GM23338 (cell line): ENCODE results near the gene CHAD. TPM values are rescaled to one million over a fixed set of nuclear protein-coding genes. Genes with fewer than 3 reads are reported as not detected.

Experiments
- ATAC-seq: fragments of 200-7000 bp; cut with Tn5 transposase; 3 replicates; pipeline ENCODE4 v1.9.1; 2020
- DNase-seq: peaks from one replicate; pipeline ENCODE4 v3.0.0-alpha.2; 2015; ENCODE audit warnings: low spot score
- H2AFZ ChIP-seq: fragments of 200-600 bp; sonication (generic); 2 replicates; pipeline ENCODE4 v1.8.0; 2016; ENCODE audit warnings: antibody characterized with exemption, mild to moderate bottlenecking, moderate library complexity
- H3F3A ChIP-seq: fragments of 200-600 bp; sonication (generic); replicated peaks from 2 replicates; pipeline ENCODE4 v1.8.0; 2017; ENCODE audit warnings: antibody characterized with exemption, mixed run types, low read depth
- H3K27ac ChIP-seq: fragments of 200-600 bp; sonication (generic); 2 replicates; pipeline ENCODE4 v1.6.1; 2016; ENCODE audit warnings: low read depth
- H3K27me3 ChIP-seq: fragments of 200-600 bp; sonication (generic); 2 replicates; pipeline ENCODE4 v1.8.0; 2016; ENCODE audit warnings: mild to moderate bottlenecking, mixed run types, moderate library complexity; ENCODE audit not compliant: insufficient read depth
- H3K36me3 ChIP-seq: fragments of 200-600 bp; sonication (generic); 2 replicates; pipeline ENCODE4 v1.8.0; 2016; ENCODE audit warnings: mild to moderate bottlenecking; ENCODE audit not compliant: insufficient read depth
- H3K4me1 ChIP-seq: fragments of 200-600 bp; sonication (generic); 2 replicates; pipeline ENCODE4 v1.8.0; 2016; ENCODE audit warnings: mild to moderate bottlenecking, moderate library complexity; ENCODE audit not compliant: insufficient read depth
- H3K4me2 ChIP-seq: fragments of 200-600 bp; sonication (generic); 2 replicates; pipeline ENCODE4 v1.7.1; 2017; ENCODE audit warnings: mixed run types
- H3K4me3 ChIP-seq: fragments of 200-600 bp; sonication (generic); 2 replicates; pipeline ENCODE4 v1.6.1; 2016; ENCODE audit warnings: mixed run types
- H3K79me2 ChIP-seq: fragments of 200-600 bp; sonication (generic); replicated peaks from 2 replicates; pipeline ENCODE4 v1.8.0; 2017; ENCODE audit warnings: mild to moderate bottlenecking; ENCODE audit not compliant: insufficient read depth
- H3K9me2 ChIP-seq: fragments of 200-600 bp; sonication (generic); 2 replicates; pipeline ENCODE4 v1.8.0; 2017; ENCODE audit not compliant: insufficient read depth
- H4K20me1 ChIP-seq: fragments of 200-600 bp; sonication (generic); replicated peaks from 2 replicates; pipeline ENCODE4 v1.8.0; 2017; ENCODE audit warnings: mild to moderate bottlenecking; ENCODE audit not compliant: insufficient read depth
- H3K27ac Mint-ChIP-seq: 2 replicates; pipeline ENCODE4 v1.8.0; 2020; ENCODE audit warnings: inconsistent platforms, mild to moderate bottlenecking, moderate library complexity, mixed read lengths
- H3K27me3 Mint-ChIP-seq: 3 replicates; pipeline ENCODE4 v1.8.0; 2022; ENCODE audit warnings: low read depth, mild to moderate bottlenecking, moderate library complexity, mixed read lengths, inconsistent platforms; ENCODE audit not compliant: insufficient read depth, poor library complexity
- H3K36me3 Mint-ChIP-seq: 3 replicates; pipeline ENCODE4 v1.8.0; 2021; ENCODE audit warnings: low read depth, mild to moderate bottlenecking, inconsistent platforms, moderate library complexity, mixed read lengths
- H3K4me1 Mint-ChIP-seq: 3 replicates; pipeline ENCODE4 v1.8.0; 2020; ENCODE audit warnings: mild to moderate bottlenecking, inconsistent platforms, mixed read lengths
- H3K4me3 Mint-ChIP-seq: 3 replicates; pipeline ENCODE4 v1.8.0; 2021; ENCODE audit warnings: moderate library complexity, mild to moderate bottlenecking, inconsistent platforms, mixed read lengths
- H3K9me3 Mint-ChIP-seq: 3 replicates; pipeline ENCODE4 v1.8.0; 2020; ENCODE audit warnings: moderate library complexity, mild to moderate bottlenecking, inconsistent platforms, mixed read lengths
- JUNB ChIP-seq: IDR thresholded peaks from one replicate; pipeline ENCODE4 v1.6.1; 2016; ENCODE audit warnings: antibody characterized with exemption; ENCODE audit not compliant: unreplicated experiment
- NANOG ChIP-seq: IDR thresholded peaks from 2 replicates; pipeline ENCODE4 v1.6.1; 2016; ENCODE audit warnings: antibody characterized with exemption, borderline replicate concordance
- polyA plus RNA-seq: library from polyadenylated mRNA; unstranded; fragments of >200 nt; fragmentation: Nextera tagmentation; extraction: Ambion mirVana; gene quantifications from 2 replicates; pipeline ENCODE4 v1.2.1, GENCODE V29; 2016
- total RNA-seq: library from RNA; depleted of rRNA; stranded (reverse); fragments of >200 nt; shearing (Covaris generic); gene quantifications from 2 replicates; pipeline ENCODE4 v1.2.3, GENCODE V29; 2014
- TF ChIP-seq, protein P1 (sequence below), 2 experiments: fragments of 200-600 bp in 1 of 2; sonication (generic) in 1 of 2; conservative IDR thresholded peaks; 2 replicates each; pipeline versions ENCODE4 v1.5.1 to v1.6.1; 2016 to 2017; ENCODE audit warnings: antibody characterized with exemption in 2 of 2, low read depth in 2 of 2, mild to moderate bottlenecking in 2 of 2, moderate library complexity in 1 of 2
- TF ChIP-seq, protein P2 (sequence below): fragments of 250-450 bp; sonication (Bioruptor Pico); IDR thresholded peaks from 2 replicates; pipeline ENCODE4 v1.5.0; 2020; ENCODE audit warnings: mild to moderate bottlenecking, moderate library complexity
- TF ChIP-seq, protein P3 (sequence below): IDR thresholded peaks from one replicate; pipeline ENCODE4 v1.6.1; 2018; ENCODE audit warnings: antibody characterized with exemption; ENCODE audit not compliant: unreplicated experiment

Gene CHAD
- total and polyA plus RNA-seq, 2 experiments from 2014 or later, result 0.18 TPM; not detected in 1

DNA sequence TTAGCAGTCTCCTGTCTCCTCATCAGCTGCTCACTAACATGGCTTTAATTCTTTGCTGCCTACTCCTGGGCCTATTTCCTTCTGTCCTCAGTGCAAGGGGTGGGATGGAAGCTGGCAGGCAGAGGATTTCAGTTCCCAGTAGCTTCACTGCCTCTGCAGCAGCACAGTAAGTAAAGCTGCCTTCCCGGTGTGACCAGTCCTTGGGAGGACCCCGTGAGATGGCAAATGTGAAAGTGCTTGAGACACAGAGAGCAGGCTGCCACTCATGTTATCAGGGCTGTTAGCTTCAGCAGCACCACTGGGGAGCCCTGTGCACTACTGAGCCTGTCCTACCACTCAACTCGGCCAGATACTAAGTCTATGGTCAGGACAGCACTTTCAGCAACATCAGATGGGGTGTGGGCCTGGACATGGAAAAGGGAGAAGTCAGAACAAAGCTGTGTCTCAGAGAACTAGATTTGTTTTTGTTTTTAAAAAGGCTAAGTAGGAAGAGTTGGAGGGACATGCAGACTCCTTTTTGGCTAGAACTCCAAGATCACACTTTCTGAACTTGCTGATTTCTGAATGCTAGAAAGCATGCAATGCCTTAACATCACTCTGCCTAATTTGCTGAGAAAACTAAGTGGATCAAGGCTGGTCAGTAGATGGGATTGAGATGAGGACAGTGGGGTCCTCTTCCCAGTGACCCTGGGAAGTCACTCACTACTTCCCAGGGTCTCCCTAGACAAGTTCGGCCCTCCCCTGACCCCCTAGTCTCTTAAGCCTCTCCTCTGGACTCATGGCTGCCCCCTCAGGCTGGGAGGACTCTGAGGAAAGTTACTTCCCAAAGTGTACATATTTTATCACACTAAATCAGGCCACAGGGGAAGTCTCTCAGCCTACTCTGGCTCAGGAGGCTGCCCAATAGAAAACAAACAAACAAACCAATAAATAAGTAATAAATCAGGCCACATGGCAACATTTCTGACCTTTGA lies 41.6 kb downstream of the CHAD start:
- Histone ChIP-seq H3K4me2 (peak overlapping the region; percentile 94), H3K36me3 (no peaks in the 10 kb centered on the region), H3F3A (peaks cover 7% of the 10 kb centered on the region; the same call in 1 of the 2 replicates), H4K20me1 (no peaks in the 10 kb centered on the region), H3K27ac (peak overlapping the region; percentile 47), H2AFZ (peak overlapping the region; percentile 63; the same call in 1 of the 2 replicates), H3K27me3 (peaks cover 13% of the 10 kb centered on the region; the same call in 1 of the 2 replicates), H3K79me2 (peaks cover 5% of the 10 kb centered on the region), H3K4me1 (peaks cover 18% of the 10 kb centered on the region), H3K4me3 (peak overlapping the region; percentile 84), H3K9me2 (no peaks in the 10 kb centered on the region)
- DNase-seq, result peak; percentile 73
- TF ChIP-seq, protein P1, sequence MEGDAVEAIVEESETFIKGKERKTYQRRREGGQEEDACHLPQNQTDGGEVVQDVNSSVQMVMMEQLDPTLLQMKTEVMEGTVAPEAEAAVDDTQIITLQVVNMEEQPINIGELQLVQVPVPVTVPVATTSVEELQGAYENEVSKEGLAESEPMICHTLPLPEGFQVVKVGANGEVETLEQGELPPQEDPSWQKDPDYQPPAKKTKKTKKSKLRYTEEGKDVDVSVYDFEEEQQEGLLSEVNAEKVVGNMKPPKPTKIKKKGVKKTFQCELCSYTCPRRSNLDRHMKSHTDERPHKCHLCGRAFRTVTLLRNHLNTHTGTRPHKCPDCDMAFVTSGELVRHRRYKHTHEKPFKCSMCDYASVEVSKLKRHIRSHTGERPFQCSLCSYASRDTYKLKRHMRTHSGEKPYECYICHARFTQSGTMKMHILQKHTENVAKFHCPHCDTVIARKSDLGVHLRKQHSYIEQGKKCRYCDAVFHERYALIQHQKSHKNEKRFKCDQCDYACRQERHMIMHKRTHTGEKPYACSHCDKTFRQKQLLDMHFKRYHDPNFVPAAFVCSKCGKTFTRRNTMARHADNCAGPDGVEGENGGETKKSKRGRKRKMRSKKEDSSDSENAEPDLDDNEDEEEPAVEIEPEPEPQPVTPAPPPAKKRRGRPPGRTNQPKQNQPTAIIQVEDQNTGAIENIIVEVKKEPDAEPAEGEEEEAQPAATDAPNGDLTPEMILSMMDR (conservative IDR thresholded peaks at IDR 0.05; ENCODE audit: low read depth in 2 of 2), result peak; percentile 57 to 63
- TF ChIP-seq NANOG, result no peak
- Mint-ChIP-seq H3K27me3 (peaks cover 20% of the 10 kb centered on the region), H3K27ac (peak overlapping the region; percentile 19; the same call in 1 of the 2 replicates), H3K36me3 (no peaks in the 10 kb centered on the region), H3K4me1 (peaks cover 24% of the 10 kb centered on the region), H3K4me3 (peak overlapping the region; percentile 81), H3K9me3 (no peaks in the 10 kb centered on the region; the same call in 1 of the 3 replicates)
- peak; percentile 35 for ATAC-seq

DNA sequence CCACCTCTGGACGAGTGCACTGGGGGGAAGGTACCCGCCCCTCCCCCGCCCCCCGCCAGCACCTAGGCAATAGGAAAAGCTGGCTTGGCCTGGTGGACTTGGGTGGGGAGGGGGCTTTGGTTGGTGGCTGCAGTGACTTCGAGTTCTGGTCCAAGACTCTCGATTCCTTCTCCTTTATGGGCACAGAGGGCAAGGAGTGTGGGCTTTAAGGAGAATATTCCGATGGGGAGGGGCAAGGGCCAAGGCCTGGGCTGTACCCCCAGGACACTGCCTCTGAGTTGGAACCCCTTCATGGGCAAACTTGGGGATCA lies 42.3 kb downstream of the CHAD start:
- Mint-ChIP-seq H3K27me3 (peaks cover 13% of the 10 kb centered on the region), H3K9me3 (no peaks in the 10 kb centered on the region; the same call in 1 of the 3 replicates), H3K4me1 (peaks cover 24% of the 10 kb centered on the region), H3K36me3 (no peaks in the 10 kb centered on the region), H3K27ac (no peak overlapping the region), H3K4me3 (peak overlapping the region; percentile 81)
- Histone ChIP-seq H3K4me3 (peak overlapping the region; percentile 84), H3K27ac (no peak overlapping the region), H3K79me2 (peaks cover 5% of the 10 kb centered on the region), H2AFZ (peak overlapping the region; percentile 63; the same call in 1 of the 2 replicates), H3K4me1 (peaks cover 18% of the 10 kb centered on the region), H3K36me3 (no peaks in the 10 kb centered on the region), H3K9me2 (no peaks in the 10 kb centered on the region), H3K4me2 (peak overlapping the region; percentile 94), H3F3A (peaks cover 7% of the 10 kb centered on the region; the same call in 1 of the 2 replicates), H4K20me1 (no peaks in the 10 kb centered on the region), H3K27me3 (peaks cover 13% of the 10 kb centered on the region; the same call in 1 of the 2 replicates)
- DNase-seq, result no peak
- TF ChIP-seq, protein P2, sequence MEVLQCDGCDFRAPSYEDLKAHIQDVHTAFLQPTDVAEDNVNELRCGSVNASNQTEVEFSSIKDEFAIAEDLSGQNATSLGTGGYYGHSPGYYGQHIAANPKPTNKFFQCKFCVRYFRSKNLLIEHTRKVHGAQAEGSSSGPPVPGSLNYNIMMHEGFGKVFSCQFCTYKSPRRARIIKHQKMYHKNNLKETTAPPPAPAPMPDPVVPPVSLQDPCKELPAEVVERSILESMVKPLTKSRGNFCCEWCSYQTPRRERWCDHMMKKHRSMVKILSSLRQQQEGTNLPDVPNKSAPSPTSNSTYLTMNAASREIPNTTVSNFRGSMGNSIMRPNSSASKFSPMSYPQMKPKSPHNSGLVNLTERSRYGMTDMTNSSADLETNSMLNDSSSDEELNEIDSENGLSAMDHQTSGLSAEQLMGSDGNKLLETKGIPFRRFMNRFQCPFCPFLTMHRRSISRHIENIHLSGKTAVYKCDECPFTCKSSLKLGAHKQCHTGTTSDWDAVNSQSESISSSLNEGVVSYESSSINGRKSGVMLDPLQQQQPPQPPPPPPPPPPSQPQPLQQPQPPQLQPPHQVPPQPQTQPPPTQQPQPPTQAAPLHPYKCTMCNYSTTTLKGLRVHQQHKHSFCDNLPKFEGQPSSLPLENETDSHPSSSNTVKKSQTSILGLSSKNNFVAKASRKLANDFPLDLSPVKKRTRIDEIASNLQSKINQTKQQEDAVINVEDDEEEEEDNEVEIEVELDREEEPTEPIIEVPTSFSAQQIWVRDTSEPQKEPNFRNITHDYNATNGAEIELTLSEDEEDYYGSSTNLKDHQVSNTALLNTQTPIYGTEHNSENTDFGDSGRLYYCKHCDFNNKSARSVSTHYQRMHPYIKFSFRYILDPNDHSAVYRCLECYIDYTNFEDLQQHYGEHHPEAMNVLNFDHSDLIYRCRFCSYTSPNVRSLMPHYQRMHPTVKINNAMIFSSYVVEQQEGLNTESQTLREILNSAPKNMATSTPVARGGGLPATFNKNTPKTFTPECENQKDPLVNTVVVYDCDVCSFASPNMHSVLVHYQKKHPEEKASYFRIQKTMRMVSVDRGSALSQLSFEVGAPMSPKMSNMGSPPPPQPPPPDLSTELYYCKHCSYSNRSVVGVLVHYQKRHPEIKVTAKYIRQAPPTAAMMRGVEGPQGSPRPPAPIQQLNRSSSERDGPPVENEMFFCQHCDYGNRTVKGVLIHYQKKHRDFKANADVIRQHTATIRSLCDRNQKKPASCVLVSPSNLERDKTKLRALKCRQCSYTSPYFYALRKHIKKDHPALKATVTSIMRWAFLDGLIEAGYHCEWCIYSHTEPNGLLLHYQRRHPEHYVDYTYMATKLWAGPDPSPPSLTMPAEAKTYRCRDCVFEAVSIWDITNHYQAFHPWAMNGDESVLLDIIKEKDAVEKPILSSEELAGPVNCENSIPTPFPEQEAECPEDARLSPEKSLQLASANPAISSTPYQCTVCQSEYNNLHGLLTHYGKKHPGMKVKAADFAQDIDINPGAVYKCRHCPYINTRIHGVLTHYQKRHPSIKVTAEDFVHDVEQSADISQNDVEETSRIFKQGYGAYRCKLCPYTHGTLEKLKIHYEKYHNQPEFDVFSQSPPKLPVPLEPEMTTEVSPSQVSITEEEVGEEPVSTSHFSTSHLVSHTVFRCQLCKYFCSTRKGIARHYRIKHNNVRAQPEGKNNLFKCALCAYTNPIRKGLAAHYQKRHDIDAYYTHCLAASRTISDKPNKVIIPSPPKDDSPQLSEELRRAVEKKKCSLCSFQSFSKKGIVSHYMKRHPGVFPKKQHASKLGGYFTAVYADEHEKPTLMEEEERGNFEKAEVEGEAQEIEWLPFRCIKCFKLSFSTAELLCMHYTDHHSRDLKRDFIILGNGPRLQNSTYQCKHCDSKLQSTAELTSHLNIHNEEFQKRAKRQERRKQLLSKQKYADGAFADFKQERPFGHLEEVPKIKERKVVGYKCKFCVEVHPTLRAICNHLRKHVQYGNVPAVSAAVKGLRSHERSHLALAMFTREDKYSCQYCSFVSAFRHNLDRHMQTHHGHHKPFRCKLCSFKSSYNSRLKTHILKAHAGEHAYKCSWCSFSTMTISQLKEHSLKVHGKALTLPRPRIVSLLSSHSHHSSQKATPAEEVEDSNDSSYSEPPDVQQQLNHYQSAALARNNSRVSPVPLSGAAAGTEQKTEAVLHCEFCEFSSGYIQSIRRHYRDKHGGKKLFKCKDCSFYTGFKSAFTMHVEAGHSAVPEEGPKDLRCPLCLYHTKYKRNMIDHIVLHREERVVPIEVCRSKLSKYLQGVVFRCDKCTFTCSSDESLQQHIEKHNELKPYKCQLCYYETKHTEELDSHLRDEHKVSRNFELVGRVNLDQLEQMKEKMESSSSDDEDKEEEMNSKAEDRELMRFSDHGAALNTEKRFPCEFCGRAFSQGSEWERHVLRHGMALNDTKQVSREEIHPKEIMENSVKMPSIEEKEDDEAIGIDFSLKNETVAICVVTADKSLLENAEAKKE (CRISPR knock-in tag), result no peak
- no peak for TF ChIP-seq JUNB
- TF ChIP-seq, protein P3, sequence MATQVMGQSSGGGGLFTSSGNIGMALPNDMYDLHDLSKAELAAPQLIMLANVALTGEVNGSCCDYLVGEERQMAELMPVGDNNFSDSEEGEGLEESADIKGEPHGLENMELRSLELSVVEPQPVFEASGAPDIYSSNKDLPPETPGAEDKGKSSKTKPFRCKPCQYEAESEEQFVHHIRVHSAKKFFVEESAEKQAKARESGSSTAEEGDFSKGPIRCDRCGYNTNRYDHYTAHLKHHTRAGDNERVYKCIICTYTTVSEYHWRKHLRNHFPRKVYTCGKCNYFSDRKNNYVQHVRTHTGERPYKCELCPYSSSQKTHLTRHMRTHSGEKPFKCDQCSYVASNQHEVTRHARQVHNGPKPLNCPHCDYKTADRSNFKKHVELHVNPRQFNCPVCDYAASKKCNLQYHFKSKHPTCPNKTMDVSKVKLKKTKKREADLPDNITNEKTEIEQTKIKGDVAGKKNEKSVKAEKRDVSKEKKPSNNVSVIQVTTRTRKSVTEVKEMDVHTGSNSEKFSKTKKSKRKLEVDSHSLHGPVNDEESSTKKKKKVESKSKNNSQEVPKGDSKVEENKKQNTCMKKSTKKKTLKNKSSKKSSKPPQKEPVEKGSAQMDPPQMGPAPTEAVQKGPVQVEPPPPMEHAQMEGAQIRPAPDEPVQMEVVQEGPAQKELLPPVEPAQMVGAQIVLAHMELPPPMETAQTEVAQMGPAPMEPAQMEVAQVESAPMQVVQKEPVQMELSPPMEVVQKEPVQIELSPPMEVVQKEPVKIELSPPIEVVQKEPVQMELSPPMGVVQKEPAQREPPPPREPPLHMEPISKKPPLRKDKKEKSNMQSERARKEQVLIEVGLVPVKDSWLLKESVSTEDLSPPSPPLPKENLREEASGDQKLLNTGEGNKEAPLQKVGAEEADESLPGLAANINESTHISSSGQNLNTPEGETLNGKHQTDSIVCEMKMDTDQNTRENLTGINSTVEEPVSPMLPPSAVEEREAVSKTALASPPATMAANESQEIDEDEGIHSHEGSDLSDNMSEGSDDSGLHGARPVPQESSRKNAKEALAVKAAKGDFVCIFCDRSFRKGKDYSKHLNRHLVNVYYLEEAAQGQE, result no peak
- ATAC-seq, result no peak; the same call in 2 of the 3 replicates
